Glutamatergic neuron (in vitro differentiated cells): Measurements from ENCODE around the gene CCL17. TPM values are rescaled to one million over a fixed set of nuclear protein-coding genes. Genes with fewer than 3 reads are reported as not detected.

Source experiments
- DNase-seq: peaks from one replicate; pipeline ENCODE4 v3.0.0; 2022
- H3K27ac Mint-ChIP-seq: one replicate; pipeline ENCODE4 v1.8.0; 2020; ENCODE audit warnings: mild to moderate bottlenecking, mixed read lengths, inconsistent platforms; ENCODE audit not compliant: unreplicated experiment
- H3K27me3 Mint-ChIP-seq: one replicate; pipeline ENCODE4 v1.8.0; 2020; ENCODE audit warnings: mild to moderate bottlenecking, moderate library complexity, mixed read lengths, inconsistent platforms; ENCODE audit not compliant: unreplicated experiment
- H3K36me3 Mint-ChIP-seq: one replicate; pipeline ENCODE4 v1.8.0; 2020; ENCODE audit warnings: mild to moderate bottlenecking, mixed read lengths, inconsistent platforms; ENCODE audit not compliant: unreplicated experiment
- H3K4me1 Mint-ChIP-seq: one replicate; pipeline ENCODE4 v1.8.0; 2020; ENCODE audit warnings: mild to moderate bottlenecking, low read depth, mixed read lengths, inconsistent platforms; ENCODE audit not compliant: unreplicated experiment
- H3K4me3 Mint-ChIP-seq: one replicate; pipeline ENCODE4 v1.8.0; 2020; ENCODE audit warnings: mild to moderate bottlenecking, mixed read lengths, inconsistent platforms; ENCODE audit not compliant: unreplicated experiment
- H3K9me3 Mint-ChIP-seq: one replicate; pipeline ENCODE4 v1.8.0; 2020; ENCODE audit warnings: mild to moderate bottlenecking, moderate library complexity, mixed read lengths, inconsistent platforms; ENCODE audit not compliant: unreplicated experiment
- total RNA-seq: library from RNA; stranded (reverse); fragmentation: NEBNext Ultra II Directional; extraction: Animal tissue kit (Norgen Biotek cat#: 25700); gene quantifications from one replicate; pipeline ENCODE4 v1.2.1, GENCODE V29; 2021; ENCODE audit not compliant: unreplicated experiment
- TF ChIP-seq, protein P1 (sequence below): fragments of 200-600 bp; sonication (generic); IDR thresholded peaks from one replicate; pipeline ENCODE4 v1.5.0; 2021; ENCODE audit not compliant: partially characterized antibody, unreplicated experiment

CCL17 gene
- total RNA-seq, 1 donor from 2014 or later, result not detected

DNA sequence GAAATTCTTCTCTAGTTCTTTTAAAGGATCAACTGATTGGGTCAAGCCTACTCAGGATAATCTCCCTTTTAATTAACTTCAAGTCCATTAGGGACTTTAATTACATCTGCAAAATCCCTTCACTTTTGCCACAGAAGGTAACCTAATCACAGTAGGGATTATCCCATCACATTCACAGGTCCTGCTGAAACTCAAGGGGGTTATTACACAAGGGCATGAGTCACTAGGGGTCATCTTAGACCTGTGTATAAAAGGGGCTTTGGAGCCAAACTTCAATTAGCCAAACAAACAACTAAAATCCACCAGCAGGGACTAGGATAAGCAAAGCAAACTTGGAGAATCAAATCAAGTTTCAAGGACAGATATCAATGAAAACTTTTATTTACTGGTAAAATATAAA lies 23.3 kb downstream of the CCL17 start:
- Mint-ChIP-seq H3K36me3 (peaks cover 4% of the 10 kb centered on the region), H3K27me3 (no peaks in the 10 kb centered on the region), H3K9me3 (peaks cover 3% of the 10 kb centered on the region), H3K4me3 (no peak overlapping the region), H3K4me1 (no peaks in the 10 kb centered on the region), H3K27ac (no peak overlapping the region)
- TF ChIP-seq, protein P1, sequence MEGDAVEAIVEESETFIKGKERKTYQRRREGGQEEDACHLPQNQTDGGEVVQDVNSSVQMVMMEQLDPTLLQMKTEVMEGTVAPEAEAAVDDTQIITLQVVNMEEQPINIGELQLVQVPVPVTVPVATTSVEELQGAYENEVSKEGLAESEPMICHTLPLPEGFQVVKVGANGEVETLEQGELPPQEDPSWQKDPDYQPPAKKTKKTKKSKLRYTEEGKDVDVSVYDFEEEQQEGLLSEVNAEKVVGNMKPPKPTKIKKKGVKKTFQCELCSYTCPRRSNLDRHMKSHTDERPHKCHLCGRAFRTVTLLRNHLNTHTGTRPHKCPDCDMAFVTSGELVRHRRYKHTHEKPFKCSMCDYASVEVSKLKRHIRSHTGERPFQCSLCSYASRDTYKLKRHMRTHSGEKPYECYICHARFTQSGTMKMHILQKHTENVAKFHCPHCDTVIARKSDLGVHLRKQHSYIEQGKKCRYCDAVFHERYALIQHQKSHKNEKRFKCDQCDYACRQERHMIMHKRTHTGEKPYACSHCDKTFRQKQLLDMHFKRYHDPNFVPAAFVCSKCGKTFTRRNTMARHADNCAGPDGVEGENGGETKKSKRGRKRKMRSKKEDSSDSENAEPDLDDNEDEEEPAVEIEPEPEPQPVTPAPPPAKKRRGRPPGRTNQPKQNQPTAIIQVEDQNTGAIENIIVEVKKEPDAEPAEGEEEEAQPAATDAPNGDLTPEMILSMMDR, result no peak
- no peak for DNase-seq

DNA sequence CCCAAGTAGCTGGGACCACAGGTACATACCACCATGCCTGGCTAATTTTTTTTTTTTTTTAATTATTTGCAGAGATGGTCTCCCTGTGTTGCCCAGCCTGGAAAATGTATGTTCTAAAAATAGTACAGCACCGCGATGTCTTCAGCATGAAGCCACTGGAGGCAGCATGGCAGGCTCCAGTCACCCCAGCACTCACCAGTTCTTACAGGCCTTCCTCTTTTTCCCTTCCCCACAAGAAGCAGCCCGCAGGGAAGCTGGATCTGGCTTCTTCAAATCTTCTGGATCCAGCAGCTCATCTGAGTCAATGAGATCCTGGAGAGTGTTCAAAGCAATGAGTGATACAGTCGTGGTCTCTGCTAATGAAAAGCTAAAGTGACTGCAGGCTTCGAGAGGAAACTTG lies 26.4 kb downstream of the CCL17 start:
- Mint-ChIP-seq H3K36me3 (peaks cover 4% of the 10 kb centered on the region), H3K4me3 (no peak overlapping the region), H3K27me3 (no peaks in the 10 kb centered on the region), H3K27ac (no peak overlapping the region), H3K4me1 (no peaks in the 10 kb centered on the region), H3K9me3 (peaks cover 3% of the 10 kb centered on the region)
- TF ChIP-seq, protein P1, result no peak
- no peak for DNase-seq

DNA sequence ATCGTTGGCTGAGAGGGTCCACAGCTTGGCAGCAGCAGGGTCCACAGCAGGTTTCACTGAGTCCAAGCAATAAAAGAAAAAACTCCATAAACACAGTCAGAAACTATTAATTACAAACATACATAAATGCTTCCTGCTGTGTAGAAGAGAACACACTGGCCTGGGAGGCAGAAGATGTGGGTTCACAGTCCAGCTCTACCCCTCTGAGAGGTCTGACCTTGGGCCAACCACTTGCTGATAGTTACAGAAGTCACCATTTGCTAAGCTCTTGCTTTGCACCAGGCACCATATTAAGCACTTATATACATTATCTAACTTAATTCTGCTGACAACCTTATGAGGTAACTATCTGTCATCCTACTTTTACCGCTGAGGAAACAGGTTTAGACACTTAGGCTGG lies 27.9 kb downstream of the CCL17 start:
- Mint-ChIP-seq H3K9me3 (peaks cover 2% of the 10 kb centered on the region), H3K4me3 (no peak overlapping the region), H3K27ac (no peak overlapping the region), H3K36me3 (peaks cover 2% of the 10 kb centered on the region), H3K4me1 (no peaks in the 10 kb centered on the region), H3K27me3 (no peaks in the 10 kb centered on the region)
- no peak for DNase-seq
- TF ChIP-seq, protein P1, result no peak

DNA sequence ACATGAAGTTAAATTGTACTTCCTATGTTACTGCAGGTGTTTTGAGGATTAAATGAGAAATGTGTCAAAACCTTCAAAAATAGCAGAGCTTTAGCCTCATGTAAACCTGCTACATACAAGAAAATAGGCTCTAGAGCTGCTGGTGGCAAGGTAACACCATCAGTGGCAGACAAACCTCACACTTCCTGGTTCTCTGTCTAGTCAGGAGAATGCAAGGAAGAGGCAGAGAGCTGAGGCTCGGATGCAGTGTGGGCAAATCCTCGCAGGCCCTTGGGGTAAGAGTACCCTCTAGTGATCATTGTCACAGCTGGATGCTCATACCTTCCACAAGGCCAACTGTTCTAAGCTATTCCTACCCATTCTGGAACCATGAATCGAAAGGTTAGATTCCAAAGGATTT lies 28.4 kb downstream of the CCL17 start:
- Mint-ChIP-seq H3K27me3 (no peaks in the 10 kb centered on the region), H3K4me1 (no peaks in the 10 kb centered on the region), H3K36me3 (no peaks in the 10 kb centered on the region), H3K27ac (no peak overlapping the region), H3K4me3 (no peak overlapping the region), H3K9me3 (peaks cover 2% of the 10 kb centered on the region)
- DNase-seq, result no peak
- TF ChIP-seq, protein P1, result no peak

DNA sequence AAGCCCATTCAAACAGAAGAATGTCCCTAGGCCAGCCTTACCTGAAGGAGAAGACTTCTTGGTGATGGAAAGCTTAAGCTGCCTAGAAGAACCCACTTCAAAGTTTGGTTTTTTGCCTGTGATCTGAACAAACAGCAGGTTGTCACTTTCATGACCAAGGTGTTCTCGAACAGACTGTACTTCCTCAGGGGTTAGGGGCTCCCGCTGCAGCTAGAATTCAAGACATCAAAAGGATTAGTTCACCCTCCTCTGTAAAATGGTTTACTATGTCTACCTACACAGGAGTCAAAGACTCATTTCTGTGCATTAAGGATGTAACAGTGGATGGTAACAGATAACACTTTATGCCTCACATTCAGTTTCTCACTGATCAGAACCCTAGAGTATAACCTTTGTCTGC lies 29.4 kb downstream of the CCL17 start:
- TF ChIP-seq, protein P1, result no peak
- no peak overlapping the region for H3K4me3 Mint-ChIP-seq
- H3K27ac Mint-ChIP-seq, result no peak overlapping the region
- no peak for DNase-seq
- peaks cover 2% of the 10 kb centered on the region for H3K9me3 Mint-ChIP-seq
- H3K36me3 Mint-ChIP-seq, result no peaks in the 10 kb centered on the region
- H3K4me1 Mint-ChIP-seq, result no peaks in the 10 kb centered on the region
- no peaks in the 10 kb centered on the region for H3K27me3 Mint-ChIP-seq
